ENCODE results near the gene SLC38A5. TPM values are rescaled to one million over a fixed set of nuclear protein-coding genes. Genes with fewer than 3 reads are reported as not detected.

The SLC38A5 gene
- total and polyA plus RNA-seq, 2 experiments from 2014 or later = 20.7 to 47.7 TPM

GRCh38 chrX:48492293-48492910, 22.3 kb upstream of the SLC38A5 start:
- Histone ChIP-seq H2AFZ (no peak overlapping the region), H3K36me3 (ENCODE audit: insufficient read depth) (no peaks in the 10 kb centered on the region), H4K20me1 (replicated peaks; ENCODE audit: insufficient read depth) (no peaks in the 10 kb centered on the region), H3K27ac (ENCODE audit: low read depth) (no peak overlapping the region), H3K79me2 (replicated peaks; ENCODE audit: insufficient read depth) (no peaks in the 10 kb centered on the region), H3K4me2 (no peak overlapping the region), H3F3A (replicated peaks; ENCODE audit: low read depth) (no peaks in the 10 kb centered on the region), H3K9me2 (ENCODE audit: insufficient read depth) (no peaks in the 10 kb centered on the region), H3K27me3 (ENCODE audit: insufficient read depth) (no peaks in the 10 kb centered on the region), H3K4me3 (no peak overlapping the region), H3K4me1 (ENCODE audit: insufficient read depth) (no peaks in the 10 kb centered on the region)
- Mint-ChIP-seq H3K9me3 (no peaks in the 10 kb centered on the region), H3K36me3 (ENCODE audit: low read depth) (0 out of 3 replicates have a peak, but pooled peaks cover under 1% of the 10 kb centered on the region), H3K4me3 (no peak overlapping the region), H3K27me3 (ENCODE audit: insufficient read depth, low read depth, poor library complexity) (no peaks in the 10 kb centered on the region), H3K4me1 (no peaks in the 10 kb centered on the region), H3K27ac (no peak overlapping the region)
- ATAC-seq (no peak), DNase-seq (ENCODE audit: low spot score) (no peak)
- TF ChIP-seq ETS1 (IDR thresholded peaks at IDR 0.05) (no peak), EZH2phosphoT487 (IDR thresholded peaks at IDR 0.05; ENCODE audit: unreplicated experiment) (no peak), JUNB (IDR thresholded peaks at IDR 0.05; ENCODE audit: unreplicated experiment) (no peak), NANOG (IDR thresholded peaks at IDR 0.05; ENCODE audit: borderline replicate concordance) (no peak), REST (IDR thresholded peaks at IDR 0.05; ENCODE audit: unreplicated experiment) (no peak), CTCF (conservative IDR thresholded peaks at IDR 0.05; ENCODE audit: low read depth in 2 of 2) (no peak), CREB1 (CRISPR knock-in tag; IDR thresholded peaks at IDR 0.05; ENCODE audit: low read depth) (no peak), ZNF331 (CRISPR knock-in tag; IDR thresholded peaks at IDR 0.05; ENCODE audit: low read depth) (no peak)

GRCh38 chrX:48491809-48492208, 21.7 kb upstream of the SLC38A5 start:
- Mint-ChIP-seq H3K36me3 (ENCODE audit: low read depth) (0 out of 3 replicates have a peak, but pooled peaks cover 4% of the 10 kb centered on the region), H3K27ac (no peak overlapping the region), H3K9me3 (no peaks in the 10 kb centered on the region), H3K4me1 (no peaks in the 10 kb centered on the region), H3K27me3 (ENCODE audit: insufficient read depth, low read depth, poor library complexity) (no peaks in the 10 kb centered on the region), H3K4me3 (no peak overlapping the region)
- Histone ChIP-seq H3K27me3 (ENCODE audit: insufficient read depth) (no peaks in the 10 kb centered on the region), H3K9me2 (ENCODE audit: insufficient read depth) (no peaks in the 10 kb centered on the region), H3K4me2 (no peak overlapping the region), H4K20me1 (replicated peaks; ENCODE audit: insufficient read depth) (no peaks in the 10 kb centered on the region), H3K36me3 (ENCODE audit: insufficient read depth) (no peaks in the 10 kb centered on the region), H3K79me2 (replicated peaks; ENCODE audit: insufficient read depth) (no peaks in the 10 kb centered on the region), H3K4me3 (no peak overlapping the region), H3K27ac (ENCODE audit: low read depth) (no peak overlapping the region), H2AFZ (no peak overlapping the region), H3F3A (replicated peaks; ENCODE audit: low read depth) (no peaks in the 10 kb centered on the region), H3K4me1 (ENCODE audit: insufficient read depth) (no peaks in the 10 kb centered on the region)
- DNase-seq (ENCODE audit: low spot score) = no peak
- ATAC-seq = no peak
- no peak for TF ChIP-seq REST (IDR thresholded peaks at IDR 0.05; ENCODE audit: unreplicated experiment)
- TF ChIP-seq NANOG (IDR thresholded peaks at IDR 0.05; ENCODE audit: borderline replicate concordance) = no peak
- no peak for TF ChIP-seq ZNF114 (CRISPR knock-in tag; IDR thresholded peaks at IDR 0.05)
- TF ChIP-seq EZH2 (IDR thresholded peaks at IDR 0.05; ENCODE audit: low read depth, unreplicated experiment) = no peak
